Activated T-helper 1 cell treated with anti-CD3 and anti-CD28 coated beads, Interleukin-12 subunit alpha, Interleukin-12 subunit beta, Interleukin-2, Interleukin-4 antibody, amounts not matched to agents 30 ng/mL and 10 ng/mL and 1 ng/mL, durations not matched to agents 14 hours and 24 hours and 36 hours (primary cell): ENCODE measurements around the gene CCR6. TPM values are rescaled to one million over a fixed set of nuclear protein-coding genes. Genes with fewer than 3 reads are reported as not detected.

Experiments
- DNase-seq: peaks from one replicate; pipeline ENCODE4 v3.0.0; 2021; ENCODE audit warnings: low spot score
- H3K27ac Mint-ChIP-seq: one replicate; pipeline ENCODE4 v1.8.0; 2021; ENCODE audit warnings: mild to moderate bottlenecking, mixed read lengths
- H3K27me3 Mint-ChIP-seq: one replicate; pipeline ENCODE4 v1.8.0; 2022; ENCODE audit warnings: mild to moderate bottlenecking, moderate library complexity, mixed read lengths; ENCODE audit not compliant: insufficient read depth
- H3K36me3 Mint-ChIP-seq: one replicate; pipeline ENCODE4 v1.8.0; 2021; ENCODE audit warnings: low read depth, mixed read lengths
- H3K4me1 Mint-ChIP-seq: one replicate; pipeline ENCODE4 v1.8.0; 2021; ENCODE audit warnings: low read depth, mixed read lengths
- H3K4me3 Mint-ChIP-seq: one replicate; pipeline ENCODE4 v1.8.0; 2021; ENCODE audit warnings: mild to moderate bottlenecking, moderate library complexity, mixed read lengths
- H3K9me3 Mint-ChIP-seq: one replicate; pipeline ENCODE4 v1.8.0; 2021; ENCODE audit warnings: mixed read lengths
- intact Hi-C: fragments of 100-400 bp; cut with micrococcal nuclease; formaldehyde crosslinking; loops from one replicate; pipeline ENCODE4 v1.15.1; 2024
- total RNA-seq: library from RNA; stranded (reverse); gene quantifications from 2 replicates; pipeline ENCODE4 v1.2.3, GENCODE V29; 2022

The CCR6 gene
- total RNA-seq, 1 donor from 2014 or later = not detected

GRCh38 chr6:167142433-167142761 lies 19.5 kb downstream of the CCR6 start:
- Mint-ChIP-seq H3K4me3 (no peak overlapping the region), H3K4me1 (no peaks in the 10 kb centered on the region), H3K36me3 (no peaks in the 10 kb centered on the region), H3K27me3 (peaks cover 6% of the 10 kb centered on the region), H3K27ac (no peak overlapping the region), H3K9me3 (no peaks in the 10 kb centered on the region)
- no peak for DNase-seq
- intact Hi-C loops = loop anchor here (1.0 to 5.0 kb wide), 4 partner anchors 62 to 367 kb away; partner anchors contain the start of gene CEP43

GRCh38 chr6:167143041-167143440 lies 20.1 kb downstream of the CCR6 start:
- Mint-ChIP-seq H3K4me1 (no peaks in the 10 kb centered on the region), H3K36me3 (no peaks in the 10 kb centered on the region), H3K9me3 (no peaks in the 10 kb centered on the region), H3K4me3 (no peak overlapping the region), H3K27ac (no peak overlapping the region), H3K27me3 (peaks cover 2% of the 10 kb centered on the region)
- intact Hi-C loops = loop anchor here (5.0 kb wide), 1 partner anchor 146 kb away; the partner anchor contains the start of gene CEP43
- DNase-seq = no peak

GRCh38 chr6:167145461-167145860 lies 22.6 kb downstream of the CCR6 start:
- Mint-ChIP-seq H3K36me3 (no peaks in the 10 kb centered on the region), H3K4me1 (no peaks in the 10 kb centered on the region), H3K9me3 (no peaks in the 10 kb centered on the region), H3K27me3 (peaks cover 2% of the 10 kb centered on the region), H3K4me3 (no peak overlapping the region), H3K27ac (no peak overlapping the region)
- no peak for DNase-seq
- intact Hi-C loops = no loop called here

- H3K27me3 Mint-ChIP-seq = peaks cover 2% of the 10 kb centered on the region
- intact Hi-C loops = no loop called here
- no peaks in the 10 kb centered on the region for H3K9me3 Mint-ChIP-seq
- no peaks in the 10 kb centered on the region for H3K36me3 Mint-ChIP-seq
- no peak for DNase-seq
- peak overlapping the region; percentile 15 for H3K4me3 Mint-ChIP-seq
- no peak overlapping the region for H3K27ac Mint-ChIP-seq
- peaks cover 5% of the 10 kb centered on the region for H3K4me1 Mint-ChIP-seq
Measured at GRCh38 chr6:167146135-167146534, 23.2 kb downstream of the CCR6 start.

- H3K36me3 Mint-ChIP-seq = no peaks in the 10 kb centered on the region
- H3K4me1 Mint-ChIP-seq = peaks cover 8% of the 10 kb centered on the region
- no peaks in the 10 kb centered on the region for H3K9me3 Mint-ChIP-seq
- H3K4me3 Mint-ChIP-seq = no peak overlapping the region
- H3K27ac Mint-ChIP-seq = no peak overlapping the region
- no peak for DNase-seq
- peaks cover 2% of the 10 kb centered on the region for H3K27me3 Mint-ChIP-seq
- intact Hi-C loops = no loop called here
Measured at GRCh38 chr6:167146977-167147376, 24.1 kb downstream of the CCR6 start.

- no peak overlapping the region for H3K4me3 Mint-ChIP-seq
- H3K27ac Mint-ChIP-seq = no peak overlapping the region
- no peaks in the 10 kb centered on the region for H3K9me3 Mint-ChIP-seq
- intact Hi-C loops = no loop called here
- H3K4me1 Mint-ChIP-seq = peaks cover 8% of the 10 kb centered on the region
- no peak for DNase-seq
- peaks cover 2% of the 10 kb centered on the region for H3K27me3 Mint-ChIP-seq
- H3K36me3 Mint-ChIP-seq = no peaks in the 10 kb centered on the region
Measured at GRCh38 chr6:167148021-167148420, 25.1 kb downstream of the CCR6 start.

- intact Hi-C loops = no loop called here
- Mint-ChIP-seq H3K27ac (no peak overlapping the region), H3K9me3 (no peaks in the 10 kb centered on the region), H3K4me1 (peaks cover 8% of the 10 kb centered on the region), H3K4me3 (no peak overlapping the region), H3K36me3 (no peaks in the 10 kb centered on the region), H3K27me3 (peaks cover 2% of the 10 kb centered on the region)
- DNase-seq = no peak
Measured at GRCh38 chr6:167148997-167149396, 26.1 kb downstream of the CCR6 start.

GRCh38 chr6:167150941-167151549 lies 28.1 kb downstream of the CCR6 start:
- intact Hi-C loops = no loop called here
- no peak overlapping the region for H3K4me3 Mint-ChIP-seq
- peaks cover 3% of the 10 kb centered on the region for H3K27me3 Mint-ChIP-seq
- H3K27ac Mint-ChIP-seq = no peak overlapping the region
- H3K36me3 Mint-ChIP-seq = no peaks in the 10 kb centered on the region
- no peak for DNase-seq
- peaks cover 8% of the 10 kb centered on the region for H3K4me1 Mint-ChIP-seq
- no peaks in the 10 kb centered on the region for H3K9me3 Mint-ChIP-seq

- Mint-ChIP-seq H3K4me3 (no peak overlapping the region), H3K4me1 (peaks cover 8% of the 10 kb centered on the region), H3K36me3 (no peaks in the 10 kb centered on the region), H3K27me3 (peaks cover 3% of the 10 kb centered on the region), H3K27ac (no peak overlapping the region), H3K9me3 (no peaks in the 10 kb centered on the region)
- intact Hi-C loops = no loop called here
- no peak for DNase-seq
Measured at GRCh38 chr6:167151648-167152047, 28.8 kb downstream of the CCR6 start.

GRCh38 chr6:167152862-167153261 lies 30.0 kb downstream of the CCR6 start:
- no peaks in the 10 kb centered on the region for H3K36me3 Mint-ChIP-seq
- H3K9me3 Mint-ChIP-seq = no peaks in the 10 kb centered on the region
- intact Hi-C loops = no loop called here
- no peak overlapping the region for H3K27ac Mint-ChIP-seq
- H3K4me3 Mint-ChIP-seq = no peak overlapping the region
- H3K4me1 Mint-ChIP-seq = peaks cover 8% of the 10 kb centered on the region
- peaks cover 3% of the 10 kb centered on the region for H3K27me3 Mint-ChIP-seq
- no peak for DNase-seq

GRCh38 chr6:167153521-167153959 lies 30.6 kb downstream of the CCR6 start:
- intact Hi-C loops = no loop called here
- no peak for DNase-seq
- Mint-ChIP-seq H3K36me3 (no peaks in the 10 kb centered on the region), H3K27me3 (peaks cover 3% of the 10 kb centered on the region), H3K27ac (no peak overlapping the region), H3K4me3 (no peak overlapping the region), H3K4me1 (peaks cover 8% of the 10 kb centered on the region), H3K9me3 (no peaks in the 10 kb centered on the region)

GRCh38 chr6:167154291-167154690 lies 31.4 kb downstream of the CCR6 start:
- H3K4me1 Mint-ChIP-seq = peaks cover 8% of the 10 kb centered on the region
- H3K27ac Mint-ChIP-seq = no peak overlapping the region
- H3K27me3 Mint-ChIP-seq = peaks cover 6% of the 10 kb centered on the region
- intact Hi-C loops = no loop called here
- no peak overlapping the region for H3K4me3 Mint-ChIP-seq
- H3K9me3 Mint-ChIP-seq = no peaks in the 10 kb centered on the region
- H3K36me3 Mint-ChIP-seq = no peaks in the 10 kb centered on the region
- no peak for DNase-seq

- intact Hi-C loops = no loop called here
- DNase-seq = no peak
- Mint-ChIP-seq H3K27me3 (peaks cover 4% of the 10 kb centered on the region), H3K4me3 (no peak overlapping the region), H3K36me3 (no peaks in the 10 kb centered on the region), H3K4me1 (peaks cover 8% of the 10 kb centered on the region), H3K9me3 (no peaks in the 10 kb centered on the region), H3K27ac (no peak overlapping the region)
Measured at GRCh38 chr6:167154895-167155294, 32.0 kb downstream of the CCR6 start.

- no peak overlapping the region for H3K27ac Mint-ChIP-seq
- H3K27me3 Mint-ChIP-seq = peaks cover 4% of the 10 kb centered on the region
- H3K4me3 Mint-ChIP-seq = no peak overlapping the region
- no peaks in the 10 kb centered on the region for H3K4me1 Mint-ChIP-seq
- DNase-seq = no peak
- no peaks in the 10 kb centered on the region for H3K36me3 Mint-ChIP-seq
- intact Hi-C loops = no loop called here
- no peaks in the 10 kb centered on the region for H3K9me3 Mint-ChIP-seq
Measured at GRCh38 chr6:167157414-167157813, 34.5 kb downstream of the CCR6 start.
